Measurements from ENCODE around the gene PRKCG. TPM values are rescaled to one million over a fixed set of nuclear protein-coding genes. Genes with fewer than 3 reads are reported as not detected.

Gene PRKCG
- total RNA-seq, 1 donor from 2014 or later, result not detected

- no peak for ATAC-seq
Observed at GRCh38 chr19:53898636-53899341, 16.8 kb downstream of the PRKCG start.

DNA sequence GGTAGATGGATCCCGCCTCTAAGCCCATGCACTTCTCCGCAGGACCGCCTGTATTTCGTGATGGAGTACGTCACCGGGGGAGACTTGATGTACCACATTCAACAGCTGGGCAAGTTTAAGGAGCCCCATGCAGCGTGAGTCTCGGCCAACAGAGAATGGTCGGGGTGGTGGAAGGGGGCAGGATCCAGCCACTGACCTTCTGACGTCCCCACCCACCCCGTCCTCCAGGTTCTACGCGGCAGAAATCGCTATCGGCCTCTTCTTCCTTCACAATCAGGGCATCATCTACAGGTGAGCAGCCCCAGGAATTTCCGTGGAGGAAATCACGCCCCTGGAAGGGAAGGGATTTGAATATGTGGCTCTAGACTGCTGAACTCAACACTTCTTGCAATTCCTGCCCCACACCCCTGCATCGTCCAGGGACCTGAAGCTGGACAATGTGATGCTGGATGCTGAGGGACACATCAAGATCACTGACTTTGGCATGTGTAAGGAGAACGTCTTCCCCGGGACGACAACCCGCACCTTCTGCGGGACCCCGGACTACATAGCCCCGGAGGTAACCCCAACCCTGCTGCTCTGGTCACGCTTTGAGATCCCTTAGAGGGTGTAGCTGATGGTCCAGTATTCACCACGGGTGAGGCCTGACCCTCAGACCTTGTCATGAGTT lies 18.3 kb downstream of the PRKCG start:
- ATAC-seq, result no peak

- ATAC-seq, result no peak
Observed at GRCh38 chr19:53903055-53903680, 21.2 kb downstream of the PRKCG start.

DNA sequence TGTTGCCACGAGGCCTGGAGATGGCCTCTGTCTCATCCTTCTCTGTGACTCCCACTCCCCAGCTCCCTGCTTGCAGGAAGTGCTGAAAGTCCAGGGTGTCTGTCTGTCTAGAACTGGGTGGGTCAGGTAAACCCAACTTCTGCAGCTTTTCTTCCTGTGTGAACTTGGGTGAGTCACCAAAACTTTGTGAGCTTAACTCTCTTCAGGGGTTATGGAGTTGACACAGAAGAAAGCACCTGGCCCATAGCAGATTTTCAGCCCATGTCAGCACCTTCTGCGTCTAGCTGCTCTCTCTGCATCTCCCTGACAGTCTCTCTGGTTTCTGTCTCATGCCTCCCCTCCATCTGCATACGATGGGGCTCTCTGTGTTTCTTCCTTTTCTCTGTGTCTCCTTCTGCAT lies 22.9 kb downstream of the PRKCG start:
- no peak for ATAC-seq

GRCh38 chr19:53905787-53906186 lies 23.8 kb downstream of the PRKCG start:
- ATAC-seq, result no peak

- ATAC-seq, result peak; percentile 55
Observed at GRCh38 chr19:53906211-53907192, 24.5 kb downstream of the PRKCG start.

DNA sequence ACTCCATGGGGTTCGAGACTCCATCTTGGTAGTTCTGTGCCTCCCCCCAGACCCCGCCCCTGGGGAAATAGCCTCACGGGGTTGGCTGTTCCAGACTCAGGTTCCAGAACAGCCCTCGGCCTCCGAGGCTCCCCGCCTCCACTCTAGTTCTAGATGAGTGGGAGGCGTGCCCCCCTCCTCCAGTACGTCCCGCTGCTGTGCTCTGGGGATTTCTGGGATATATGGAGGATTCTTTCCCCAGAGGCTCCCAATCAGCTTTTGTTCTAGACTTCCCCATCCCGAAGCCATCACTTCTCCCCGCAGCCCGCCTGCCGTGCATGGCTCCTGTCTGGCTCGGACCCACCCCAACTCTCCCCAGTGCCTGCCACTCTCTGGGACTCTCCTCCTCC lies 25.2 kb downstream of the PRKCG start:
- no peak for ATAC-seq

GRCh38 chr19:53907690-53908089 lies 25.7 kb downstream of the PRKCG start:
- no peak for ATAC-seq

DNA sequence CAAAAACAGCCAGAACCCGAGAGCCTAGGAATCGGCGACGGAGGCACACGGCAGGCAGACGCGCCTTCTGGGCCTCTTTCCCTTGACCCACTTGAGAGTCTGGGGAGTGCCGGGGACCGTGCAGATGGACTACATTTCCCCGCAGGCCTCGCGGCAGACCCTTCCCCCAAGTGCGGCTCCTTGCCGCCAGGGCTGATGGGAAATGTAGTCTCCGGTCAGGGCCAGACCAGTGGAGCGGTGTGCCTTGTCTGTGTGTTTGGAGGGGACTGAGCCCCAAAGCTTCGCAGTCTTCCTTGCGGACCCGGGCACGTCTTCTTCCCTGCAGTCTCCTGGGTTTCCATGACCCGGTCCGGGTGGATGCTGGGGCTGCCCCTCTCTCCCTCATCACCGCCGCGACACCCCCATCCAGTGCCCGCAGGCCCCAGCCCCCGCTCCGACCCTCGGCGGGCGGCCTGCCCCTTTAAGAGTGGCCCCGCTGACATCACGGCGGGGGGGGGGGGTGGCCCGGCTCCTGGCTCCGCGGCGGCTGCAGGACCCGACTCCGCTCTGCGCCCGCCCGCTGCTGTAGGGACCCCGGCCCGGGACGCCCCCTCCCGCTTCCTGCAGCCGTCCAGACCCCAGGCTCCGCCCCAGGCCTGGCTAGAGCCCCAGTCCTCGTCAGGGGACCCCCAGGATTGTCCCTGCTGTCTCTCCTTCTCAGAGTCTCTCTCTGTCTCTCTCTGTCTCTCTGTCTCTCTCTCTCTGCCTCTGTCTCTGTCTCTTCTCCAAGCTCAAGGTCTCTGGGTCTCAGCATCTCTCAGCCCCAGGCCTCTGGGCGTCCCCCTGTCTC lies 26.3 kb downstream of the PRKCG start:
- ATAC-seq, result peak; percentile 55

GRCh38 chr19:53908935-53909415 lies 27.0 kb downstream of the PRKCG start, which contains the start of gene CACNG7:
Gene CACNG7 (plus strand): TSS chr19:53909278. CDS start chr19:53912832, 3,554 bp downstream.
- no peak for ATAC-seq

DNA sequence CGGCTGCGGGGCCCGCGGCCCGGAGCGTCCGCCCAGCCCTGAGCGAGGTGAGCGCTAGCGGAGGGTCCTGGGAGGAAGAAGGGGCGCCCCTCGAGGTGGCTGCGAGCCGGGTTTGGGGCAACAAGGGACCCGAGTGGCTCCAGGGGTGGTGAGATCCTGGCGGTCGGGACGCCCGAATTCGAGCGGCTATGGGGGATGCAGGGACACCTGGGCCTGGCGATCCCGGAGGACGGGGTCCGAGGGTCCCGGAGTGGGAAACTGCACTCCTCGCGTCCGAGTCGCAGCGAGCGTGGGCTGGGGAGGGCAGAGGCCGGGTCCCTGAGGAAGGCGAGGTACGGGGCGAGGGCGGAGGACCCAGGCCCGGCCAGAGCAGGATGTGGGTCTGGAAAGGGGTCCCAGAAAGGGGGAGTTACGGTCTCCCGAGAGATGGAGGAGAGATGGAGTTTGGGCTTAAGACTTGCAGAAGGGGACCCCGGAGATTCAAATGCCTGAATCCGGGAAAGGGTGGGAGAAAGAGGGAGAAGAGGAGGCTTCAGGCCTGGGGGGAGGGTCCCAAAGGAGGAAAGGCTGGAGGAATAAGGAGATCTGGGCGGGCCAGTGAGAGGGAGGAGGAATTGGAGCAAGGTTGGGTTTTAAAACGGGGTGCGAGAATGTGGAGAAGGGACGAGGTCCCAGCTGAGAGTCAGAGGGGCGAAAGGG lies 27.6 kb downstream of the PRKCG start:
- no peak for ATAC-seq

- ATAC-seq, result no peak
Observed at GRCh38 chr19:53910170-53910518, 28.1 kb downstream of the PRKCG start.

DNA sequence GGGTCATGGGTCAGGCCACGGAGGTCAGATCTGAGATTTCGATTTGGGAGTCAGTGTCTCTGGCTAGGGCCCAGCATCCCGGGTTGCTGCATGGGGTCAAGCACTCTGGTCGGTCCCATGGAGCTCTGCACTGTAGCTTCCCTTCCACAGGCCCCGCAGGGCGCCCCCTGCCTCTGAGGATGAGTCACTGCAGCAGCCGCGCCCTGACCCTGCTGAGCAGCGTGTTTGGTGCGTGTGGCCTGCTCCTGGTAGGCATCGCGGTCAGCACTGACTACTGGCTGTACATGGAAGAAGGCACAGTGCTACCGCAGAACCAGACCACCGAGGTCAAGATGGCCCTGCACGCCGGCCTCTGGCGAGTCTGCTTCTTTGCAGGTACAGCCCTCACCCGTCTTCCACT lies 30.7 kb downstream of the PRKCG start:
- no peak for ATAC-seq

DNA sequence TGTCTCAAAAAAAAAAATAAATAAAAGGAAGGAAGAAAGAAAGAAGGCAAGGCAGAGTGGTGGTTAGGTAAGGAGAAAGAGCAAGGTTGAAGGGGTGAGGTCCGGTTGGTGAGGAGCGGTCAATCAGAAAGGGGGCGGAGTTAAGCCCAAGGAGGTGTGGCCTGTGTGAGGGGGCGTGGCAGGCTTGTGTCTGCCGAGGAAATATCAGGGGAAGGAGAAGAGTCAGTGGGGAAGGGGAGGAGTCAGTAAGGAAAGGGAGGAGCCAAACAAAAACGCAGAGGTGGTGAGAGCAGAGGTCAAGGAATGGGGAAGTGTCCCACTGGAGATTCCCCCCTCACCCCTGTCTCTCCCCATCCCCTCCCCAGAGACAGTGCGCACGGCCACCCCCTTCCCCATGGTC lies 33.0 kb downstream of the PRKCG start:
- no peak for ATAC-seq

DNA sequence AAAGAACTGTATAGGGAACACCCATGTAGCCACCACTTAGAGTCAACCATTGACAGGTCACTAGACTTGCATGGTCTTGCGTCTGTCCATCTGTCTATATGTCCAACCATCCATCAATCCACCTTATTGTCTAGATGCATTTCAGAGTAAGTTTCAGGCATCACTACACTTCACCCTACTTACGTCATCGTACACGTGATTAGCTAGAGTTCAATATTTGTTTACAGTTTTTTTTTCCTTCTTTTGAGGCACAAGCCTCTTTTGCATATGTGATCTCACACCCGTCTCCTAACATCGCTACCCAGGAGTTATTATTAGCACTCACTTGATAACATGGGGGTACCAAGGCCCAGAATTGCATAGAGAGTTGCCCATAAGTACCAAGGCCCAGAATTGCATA lies 34.0 kb downstream of the PRKCG start:
- ATAC-seq, result no peak

DNA sequence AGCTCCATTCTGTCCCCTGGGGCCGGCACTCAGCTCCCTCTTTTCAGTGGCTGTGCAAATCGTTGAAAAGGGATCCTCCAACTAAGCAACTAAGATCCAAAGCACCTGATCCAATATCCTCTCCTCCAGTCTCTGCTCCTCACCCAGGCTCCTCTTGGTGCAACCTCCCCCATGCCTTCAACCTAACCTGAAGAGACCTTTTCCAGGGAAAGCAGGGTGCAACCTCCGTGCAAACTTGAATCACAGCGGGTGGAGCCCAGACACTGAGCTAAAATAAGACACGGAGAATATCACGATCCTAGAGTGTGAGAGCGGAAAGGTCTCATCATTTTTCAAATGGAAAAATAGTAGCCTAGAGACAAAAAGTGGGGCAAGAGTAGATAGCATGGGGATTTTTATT lies 35.4 kb downstream of the PRKCG start:
- ATAC-seq, result no peak

- ATAC-seq, result no peak
Observed at GRCh38 chr19:53927739-53928138, 45.7 kb downstream of the PRKCG start.

GRCh38 chr19:53936029-53936428 lies 54.0 kb downstream of the PRKCG start:
- ATAC-seq, result no peak

DNA sequence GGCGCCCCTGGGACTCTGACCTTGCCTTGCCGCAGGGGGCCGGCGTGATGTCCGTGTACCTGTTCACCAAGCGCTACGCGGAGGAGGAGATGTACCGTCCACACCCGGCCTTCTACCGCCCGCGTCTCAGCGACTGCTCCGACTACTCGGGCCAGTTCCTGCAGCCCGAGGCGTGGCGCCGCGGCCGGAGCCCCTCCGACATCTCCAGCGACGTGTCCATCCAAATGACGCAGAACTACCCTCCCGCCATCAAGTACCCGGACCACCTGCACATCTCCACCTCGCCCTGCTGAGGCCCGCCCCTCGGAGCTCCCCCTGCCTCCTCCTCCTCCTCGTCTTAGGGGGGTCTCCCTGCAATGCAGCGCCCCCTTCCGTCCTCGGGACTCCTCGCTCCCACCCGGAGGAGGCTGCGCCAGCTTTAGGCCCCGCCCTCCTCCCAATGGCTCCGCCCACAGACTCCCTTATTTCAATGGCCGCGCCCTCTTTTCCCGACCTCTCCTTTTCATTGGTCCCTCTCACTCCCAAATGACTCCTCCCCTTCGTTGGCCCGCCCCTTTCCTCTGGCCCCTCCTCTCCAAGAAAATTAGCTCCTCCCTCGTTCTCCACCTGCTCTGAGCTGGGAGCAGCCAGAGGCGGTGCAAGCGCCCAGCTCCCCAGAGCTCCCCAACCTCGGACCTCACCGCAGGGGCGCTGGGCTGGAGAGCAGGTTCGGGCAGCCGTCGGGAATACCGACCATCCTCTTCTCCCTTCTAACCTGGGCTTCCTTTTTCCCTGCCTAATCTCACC lies 60.2 kb downstream of the PRKCG start:
- ATAC-seq, result no peak

GRCh38 chr19:53944416-53944815 lies 62.4 kb downstream of the PRKCG start:
- ATAC-seq, result no peak
